ENCODE data around the gene RINL. TPM values are rescaled to one million over a fixed set of nuclear protein-coding genes. Genes with fewer than 3 reads are reported as not detected.
A peak's percentile ranks its signal among the peaks of the same experiment; 100 is the strongest.

The RINL gene
- polyA plus RNA-seq (3.2 to 6.3 TPM (median 4.3 TPM) in 3 replicates), polyA minus RNA-seq (2.9 to 9.5 TPM (median 3.2 TPM) in 3 replicates)
- polyA plus RNA-seq (2011; ENCODE audit: low read depth) = 1.1 TPM
- polyA plus RNA-seq (2011; cell fraction: cytosol; rRNA removed) = 2.9 and 4.0 TPM in 2 replicates
- 3.6 and 4.3 TPM in 2 replicates for polyA plus RNA-seq (2011; cell fraction: nucleus; rRNA removed)
- polyA plus RNA-seq (2012; ENCODE audit: low replicate concordance) = 2.2 and 5.0 TPM in 2 replicates
- 1.3 TPM for polyA minus RNA-seq (2011; cell fraction: cytosol; rRNA and poly(A)+ RNA removed)
- polyA minus RNA-seq (2011; cell fraction: nucleus; rRNA and poly(A)+ RNA removed) = 1.3 and 2.3 TPM in 2 replicates

GRCh38 chr19:38877781-38878574 lies at the start of gene RINL:
TSS of gene RINL (minus strand) at chr19:38878275. CDS start at chr19:38876742, 1,533 bp downstream.
- H3K27me3 ChIP-seq (ENCODE audit: control insufficient read depth, extremely low read depth, insufficient read depth, low read length) = no peaks in the 10 kb centered on the region
- peak within 1 kb of the TSS; percentile 92 for H2AFZ ChIP-seq (ENCODE audit: control insufficient read depth, low read length)
- no peaks in the 10 kb centered on the region for H4K20me1 ChIP-seq (ENCODE audit: control insufficient read depth, extremely low read depth, insufficient read depth, low read length)
- H3K79me2 ChIP-seq (ENCODE audit: control insufficient read depth, insufficient read depth, low read length) = no peaks in the 10 kb centered on the region
- TF ChIP-seq CTCF (optimal IDR thresholded peaks at IDR 0.05 in 1 of 3, IDR thresholded peaks at IDR 0.05 in 1 of 3, conservative IDR thresholded peaks at IDR 0.05 in 1 of 3; ENCODE audit: extremely low read depth in 1 of 3, insufficient read depth in 2 of 3, low read length in 3 of 3) (no peak), EZH2 (IDR thresholded peaks at IDR 0.05; ENCODE audit: low read length) (no peak)
- peak within 1 kb of the TSS; percentile 27 to 48 (median 34) for H3K4me3 ChIP-seq (ENCODE audit: control insufficient read depth in 2 of 3, extremely low read depth in 1 of 3, insufficient read depth in 2 of 3, low read depth in 1 of 3, low read length in 3 of 3)
- no peak within 1 kb of the TSS for H3K9ac ChIP-seq (ENCODE audit: control insufficient read depth, extremely low read depth, insufficient read depth, low read length)
- H3K27ac ChIP-seq (ENCODE audit: control insufficient read depth, insufficient read depth, low read length) = no peak within 1 kb of the TSS
- FAIRE-seq = peak; percentile 68
- H3K4me1 ChIP-seq (ENCODE audit: control insufficient read depth, extremely low read depth, insufficient read depth, low read length) = peaks cover 15% of the 10 kb centered on the region
- H3K36me3 ChIP-seq (ENCODE audit: control insufficient read depth in 2 of 2, extremely low read depth in 1 of 2, insufficient read depth in 2 of 2, low read length in 2 of 2) = peaks cover 4 to 7% of the 10 kb centered on the region in 2 experiments
- H3K9me3 ChIP-seq (ENCODE audit: control insufficient read depth, low read depth, low read length) = no peaks in the 10 kb centered on the region
- DNase-seq (ENCODE audit: low read depth, low spot score) = no peak
- H3K9me1 ChIP-seq (ENCODE audit: control insufficient read depth, extremely low read depth, insufficient read depth, low read length) = no peaks in the 10 kb centered on the region
- peak within 1 kb of the TSS; percentile 60 for H3K4me2 ChIP-seq (ENCODE audit: control insufficient read depth, extremely low read depth, insufficient read depth, low read depth, low read length)
- dilution Hi-C loops (cut with MboI; ENCODE audit: extremely low pct_ligation_motif_present, low sequenced_read_pairs) = no loop called here

- FAIRE-seq (no peak), DNase-seq (ENCODE audit: low read depth, low spot score) (no peak)
- H3K9me3 ChIP-seq (ENCODE audit: control insufficient read depth, low read depth, low read length) = no peaks in the 10 kb centered on the region
- no peak for TF ChIP-seq EZH2 (IDR thresholded peaks at IDR 0.05; ENCODE audit: low read length)
- no peak for TF ChIP-seq CTCF (optimal IDR thresholded peaks at IDR 0.05 in 1 of 3, IDR thresholded peaks at IDR 0.05 in 1 of 3, conservative IDR thresholded peaks at IDR 0.05 in 1 of 3; ENCODE audit: extremely low read depth in 1 of 3, insufficient read depth in 2 of 3, low read length in 3 of 3)
- H3K4me3 ChIP-seq (ENCODE audit: control insufficient read depth in 2 of 3, extremely low read depth in 1 of 3, insufficient read depth in 2 of 3, low read depth in 1 of 3, low read length in 3 of 3) = no peak overlapping the region
- peaks cover 1% of the 10 kb centered on the region for H3K4me1 ChIP-seq (ENCODE audit: control insufficient read depth, extremely low read depth, insufficient read depth, low read length)
- no peak overlapping the region for H3K9ac ChIP-seq (ENCODE audit: control insufficient read depth, extremely low read depth, insufficient read depth, low read length)
- no peaks in the 10 kb centered on the region for H3K9me1 ChIP-seq (ENCODE audit: control insufficient read depth, extremely low read depth, insufficient read depth, low read length)
- H3K36me3 ChIP-seq (ENCODE audit: control insufficient read depth in 2 of 2, extremely low read depth in 1 of 2, insufficient read depth in 2 of 2, low read length in 2 of 2) = peaks cover 15 to 21% of the 10 kb centered on the region in 2 experiments
- H3K27me3 ChIP-seq (ENCODE audit: control insufficient read depth, extremely low read depth, insufficient read depth, low read length) = no peaks in the 10 kb centered on the region
- peaks cover 7% of the 10 kb centered on the region for H3K79me2 ChIP-seq (ENCODE audit: control insufficient read depth, insufficient read depth, low read length)
- no peak overlapping the region for H3K4me2 ChIP-seq (ENCODE audit: control insufficient read depth, extremely low read depth, insufficient read depth, low read depth, low read length)
- no peak overlapping the region for H3K27ac ChIP-seq (ENCODE audit: control insufficient read depth, insufficient read depth, low read length)
- dilution Hi-C loops (cut with MboI; ENCODE audit: extremely low pct_ligation_motif_present, low sequenced_read_pairs) = no loop called here
- no peak overlapping the region for H2AFZ ChIP-seq (ENCODE audit: control insufficient read depth, low read length)
- H4K20me1 ChIP-seq (ENCODE audit: control insufficient read depth, extremely low read depth, insufficient read depth, low read length) = no peaks in the 10 kb centered on the region
Measured at GRCh38 chr19:38924388-38924787, 46.3 kb upstream of the RINL start.
